Neural progenitor cell (in vitro differentiated cells): ENCODE measurements around the gene IGSF21. TPM values are rescaled to one million over a fixed set of nuclear protein-coding genes. Genes with fewer than 3 reads are reported as not detected.
A peak's percentile ranks its signal among the peaks of the same experiment; 100 is the strongest.

Experiments used
- DNase-seq: peaks from one replicate; pipeline ENCODE4 v3.0.0-alpha.2; 2016; ENCODE audit warnings: low spot score
- H2AFZ ChIP-seq: fragments of 200-600 bp; sonication (generic); replicated peaks from 2 replicates; pipeline ENCODE4 v1.6.1; 2016; ENCODE audit warnings: antibody characterized with exemption
- H3F3A ChIP-seq: fragments of 200-600 bp; sonication (generic); 2 replicates; pipeline ENCODE4 v1.6.1; 2016; ENCODE audit warnings: antibody characterized with exemption, low read depth
- H3K27ac ChIP-seq: fragments of 200-600 bp; sonication (generic); 2 replicates; pipeline ENCODE4 v1.5.1; 2016; ENCODE audit warnings: mild to moderate bottlenecking
- H3K27me3 ChIP-seq: fragments of 200-600 bp; sonication (generic); 2 replicates; pipeline ENCODE4 v1.6.1; 2016; ENCODE audit warnings: mild to moderate bottlenecking, moderate library complexity
- H3K36me3 ChIP-seq: fragments of 200-600 bp; sonication (generic); 2 replicates; pipeline ENCODE4 v1.5.1; 2016
- H3K4me1 ChIP-seq: fragments of 200-600 bp; sonication (generic); 2 replicates; pipeline ENCODE4 v1.6.1; 2016; ENCODE audit warnings: mixed run types
- H3K4me2 ChIP-seq: fragments of 200-600 bp; sonication (generic); 2 replicates; pipeline ENCODE4 v1.6.1; 2016
- H3K4me3 ChIP-seq: fragments of 200-600 bp; sonication (generic); 2 replicates; pipeline ENCODE4 v1.5.1; 2016
- H3K79me2 ChIP-seq: fragments of 200-600 bp; sonication (generic); 2 replicates; pipeline ENCODE4 v1.6.1; 2016; ENCODE audit warnings: low read depth
- H3K9ac ChIP-seq: fragments of 200-600 bp; sonication (generic); 2 replicates; pipeline ENCODE4 v1.6.1; 2016
- H3K9me3 ChIP-seq: fragments of 200-600 bp; sonication (generic); 2 replicates; pipeline ENCODE4 v1.5.1; 2016; ENCODE audit warnings: low read depth
- H4K20me1 ChIP-seq: fragments of 200-600 bp; sonication (generic); 2 replicates; pipeline ENCODE4 v1.6.1; 2016; ENCODE audit warnings: low read depth
- H3K27ac Mint-ChIP-seq: 3 replicates; pipeline ENCODE4 v1.8.0; 2021; ENCODE audit warnings: mixed read lengths
- H3K27me3 Mint-ChIP-seq: 2 replicates; pipeline ENCODE4 v1.8.0; 2022; ENCODE audit warnings: low read depth, mild to moderate bottlenecking, inconsistent platforms, moderate library complexity, mixed read lengths; ENCODE audit not compliant: insufficient read depth
- H3K36me3 Mint-ChIP-seq: 3 replicates; pipeline ENCODE4 v1.8.0; 2021; ENCODE audit warnings: mixed read lengths
- H3K4me1 Mint-ChIP-seq: 3 replicates; pipeline ENCODE4 v1.8.0; 2021; ENCODE audit warnings: mixed read lengths
- H3K4me3 Mint-ChIP-seq: 3 replicates; pipeline ENCODE4 v1.8.0; 2021; ENCODE audit warnings: mild to moderate bottlenecking, moderate library complexity, mixed read lengths
- H3K9me3 Mint-ChIP-seq: 3 replicates; pipeline ENCODE4 v1.8.0; 2020; ENCODE audit warnings: mixed read lengths
- EZH2 ChIP-seq: fragments of 200-600 bp; sonication (generic); IDR thresholded peaks from 2 replicates; pipeline ENCODE4 v1.6.1; 2017; ENCODE audit warnings: antibody characterized with exemption, mild to moderate bottlenecking, moderate library complexity
- EZH2phosphoT487 ChIP-seq: fragments of 200-600 bp; sonication (generic); IDR thresholded peaks from 2 replicates; pipeline ENCODE4 v1.6.1; 2017; ENCODE audit warnings: antibody characterized with exemption
- total RNA-seq: library from RNA; depleted of rRNA; stranded (reverse); fragments of >200 nt; gene quantifications from 2 replicates; pipeline ENCODE4 v1.2.3, GENCODE V29; 2015; ENCODE audit warnings: low replicate concordance
- TF ChIP-seq, protein P1 (sequence below): fragments of 200-600 bp; sonication (generic); IDR thresholded peaks from 2 replicates; pipeline ENCODE4 v1.5.1; 2017; ENCODE audit warnings: antibody characterized with exemption, mild to moderate bottlenecking

The IGSF21 gene
- total RNA-seq, 1 donor from 2014 or later = 1.7 TPM

DNA sequence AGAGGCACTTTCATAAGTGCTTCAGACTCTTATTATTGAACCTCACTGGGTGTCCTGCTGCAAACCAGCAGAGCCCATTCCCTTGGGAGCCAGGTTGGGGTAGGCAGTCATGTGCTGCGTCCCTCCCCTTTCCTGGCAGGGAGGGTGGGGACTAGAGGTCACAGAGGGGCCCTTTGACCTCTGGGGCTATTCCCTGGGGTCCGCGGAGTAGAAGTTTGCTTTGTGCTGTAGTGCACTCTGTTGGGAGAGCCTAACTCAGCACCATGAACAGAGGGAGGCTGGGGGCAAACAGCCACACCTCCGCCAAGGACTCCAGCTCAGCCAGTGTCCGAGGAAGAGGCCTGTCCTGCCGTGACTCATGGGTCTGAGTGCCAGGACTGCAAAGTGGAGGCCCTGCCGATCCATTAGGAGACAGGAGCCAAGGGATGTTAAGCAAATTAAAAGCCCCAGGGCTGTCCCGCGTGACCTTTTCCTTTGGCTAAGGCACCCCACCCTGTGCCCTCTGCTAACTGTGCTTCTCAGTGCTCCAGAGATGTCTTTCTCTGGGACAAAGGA, 3.0 kb upstream of the IGSF21 start:
- Histone ChIP-seq H3K9ac (no peak overlapping the region), H3K4me2 (peak overlapping the region; percentile 11), H3K36me3 (no peaks in the 10 kb centered on the region), H3K4me3 (no peak overlapping the region), H3F3A (peaks cover 32% of the 10 kb centered on the region), H3K4me1 (peaks cover 29% of the 10 kb centered on the region), H3K9me3 (no peaks in the 10 kb centered on the region), H3K27me3 (peaks cover 51% of the 10 kb centered on the region), H2AFZ (no peak overlapping the region), H3K79me2 (no peaks in the 10 kb centered on the region), H4K20me1 (peaks cover 17% of the 10 kb centered on the region), H3K27ac (no peak overlapping the region)
- no peaks in the 10 kb centered on the region for H3K9me3 Mint-ChIP-seq
- H3K4me3 Mint-ChIP-seq = no peak overlapping the region
- H3K27ac Mint-ChIP-seq = no peak overlapping the region
- H3K36me3 Mint-ChIP-seq = no peaks in the 10 kb centered on the region
- no peak for TF ChIP-seq EZH2
- TF ChIP-seq, protein P1, sequence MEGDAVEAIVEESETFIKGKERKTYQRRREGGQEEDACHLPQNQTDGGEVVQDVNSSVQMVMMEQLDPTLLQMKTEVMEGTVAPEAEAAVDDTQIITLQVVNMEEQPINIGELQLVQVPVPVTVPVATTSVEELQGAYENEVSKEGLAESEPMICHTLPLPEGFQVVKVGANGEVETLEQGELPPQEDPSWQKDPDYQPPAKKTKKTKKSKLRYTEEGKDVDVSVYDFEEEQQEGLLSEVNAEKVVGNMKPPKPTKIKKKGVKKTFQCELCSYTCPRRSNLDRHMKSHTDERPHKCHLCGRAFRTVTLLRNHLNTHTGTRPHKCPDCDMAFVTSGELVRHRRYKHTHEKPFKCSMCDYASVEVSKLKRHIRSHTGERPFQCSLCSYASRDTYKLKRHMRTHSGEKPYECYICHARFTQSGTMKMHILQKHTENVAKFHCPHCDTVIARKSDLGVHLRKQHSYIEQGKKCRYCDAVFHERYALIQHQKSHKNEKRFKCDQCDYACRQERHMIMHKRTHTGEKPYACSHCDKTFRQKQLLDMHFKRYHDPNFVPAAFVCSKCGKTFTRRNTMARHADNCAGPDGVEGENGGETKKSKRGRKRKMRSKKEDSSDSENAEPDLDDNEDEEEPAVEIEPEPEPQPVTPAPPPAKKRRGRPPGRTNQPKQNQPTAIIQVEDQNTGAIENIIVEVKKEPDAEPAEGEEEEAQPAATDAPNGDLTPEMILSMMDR = peak; percentile 13
- DNase-seq = peak; percentile 59
- peaks cover 29% of the 10 kb centered on the region for H3K4me1 Mint-ChIP-seq
- peaks cover 44% of the 10 kb centered on the region for H3K27me3 Mint-ChIP-seq

DNA sequence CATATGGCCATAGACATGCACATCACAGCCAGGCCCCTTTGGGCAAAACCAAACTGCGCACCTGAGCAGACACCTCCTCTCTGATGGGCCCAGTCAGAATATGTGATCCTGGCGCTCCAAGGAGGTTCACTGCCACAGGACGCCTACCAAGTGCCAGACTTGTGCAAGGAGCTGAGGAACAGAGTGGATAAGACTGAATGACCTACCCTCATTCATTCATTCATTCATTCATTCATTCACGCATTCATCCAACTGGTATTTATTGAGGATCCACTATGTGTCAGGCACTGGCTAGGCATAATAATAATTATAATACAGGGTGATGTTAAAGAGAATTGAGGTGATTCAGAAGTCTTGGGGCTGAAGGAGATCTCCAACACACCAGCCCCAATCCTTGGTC, 2.4 kb upstream of the IGSF21 start:
- Histone ChIP-seq H3K9ac (no peak overlapping the region), H3K9me3 (no peaks in the 10 kb centered on the region), H3K36me3 (no peaks in the 10 kb centered on the region), H3K4me2 (peak overlapping the region; percentile 11), H3K27ac (no peak overlapping the region), H3K4me1 (peaks cover 32% of the 10 kb centered on the region), H3K79me2 (no peaks in the 10 kb centered on the region), H3K4me3 (no peak overlapping the region), H4K20me1 (peaks cover 21% of the 10 kb centered on the region), H3F3A (peaks cover 32% of the 10 kb centered on the region), H2AFZ (no peak overlapping the region), H3K27me3 (peaks cover 57% of the 10 kb centered on the region)
- no peaks in the 10 kb centered on the region for H3K36me3 Mint-ChIP-seq
- no peak for DNase-seq
- H3K9me3 Mint-ChIP-seq = no peaks in the 10 kb centered on the region
- H3K27me3 Mint-ChIP-seq = peaks cover 48% of the 10 kb centered on the region
- no peak overlapping the region for H3K4me3 Mint-ChIP-seq
- peaks cover 29% of the 10 kb centered on the region for H3K4me1 Mint-ChIP-seq
- peak overlapping the region; percentile 16 for H3K27ac Mint-ChIP-seq
- no peak for TF ChIP-seq EZH2
- TF ChIP-seq, protein P1 = no peak
- TF ChIP-seq EZH2phosphoT487 = no peak

DNA sequence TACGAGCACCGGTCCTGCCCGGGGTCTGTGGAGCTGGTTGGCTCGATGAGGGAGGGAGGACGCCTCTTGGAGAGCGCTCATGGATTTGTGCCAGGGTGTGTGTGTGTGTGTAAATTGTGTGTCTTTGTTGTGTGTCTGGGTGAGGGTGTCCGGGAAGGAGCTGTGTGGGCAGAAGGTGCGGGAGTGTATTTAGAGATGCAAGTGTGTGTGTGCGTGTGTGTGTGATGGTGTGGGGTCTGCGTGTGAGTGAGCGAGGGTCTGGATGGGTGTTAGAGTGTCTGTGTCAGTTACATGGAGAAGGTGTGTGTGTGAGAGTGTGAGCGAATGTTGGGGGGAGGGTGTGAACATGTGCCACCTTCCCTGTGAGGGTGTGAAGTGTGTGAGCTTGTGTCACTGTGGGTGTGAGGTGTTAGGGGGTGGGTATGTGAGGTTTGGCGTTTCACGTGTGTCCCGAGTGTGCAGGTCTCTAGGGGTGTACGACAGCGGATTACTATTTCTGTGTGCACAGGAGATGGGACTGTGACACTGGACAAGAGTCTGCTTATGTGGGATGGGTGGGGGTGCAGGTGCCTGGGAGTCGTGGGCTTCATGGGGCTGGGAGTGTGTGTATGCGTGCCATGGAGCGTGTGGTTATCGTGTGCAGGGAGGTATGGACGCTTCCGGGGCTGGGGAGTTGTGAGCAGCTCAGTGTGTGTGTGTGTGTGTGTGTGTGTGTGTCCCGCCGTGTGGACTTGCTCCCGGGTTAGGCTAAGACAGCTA, 880 bp downstream of the IGSF21 start:
- TF ChIP-seq, protein P1 = no peak
- TF ChIP-seq EZH2phosphoT487 (no peak), EZH2 (no peak)
- H3K27me3 Mint-ChIP-seq = peaks cover 59% of the 10 kb centered on the region
- no peak overlapping the region for H3K27ac Mint-ChIP-seq
- Histone ChIP-seq H3K9ac (no peak overlapping the region), H4K20me1 (peaks cover 34% of the 10 kb centered on the region), H3F3A (peaks cover 46% of the 10 kb centered on the region), H3K36me3 (no peaks in the 10 kb centered on the region), H3K4me1 (peaks cover 47% of the 10 kb centered on the region), H3K4me2 (peak overlapping the region; percentile 90), H3K27me3 (peaks cover 63% of the 10 kb centered on the region), H2AFZ (peak overlapping the region; percentile 90), H3K9me3 (no peaks in the 10 kb centered on the region), H3K79me2 (no peaks in the 10 kb centered on the region), H3K27ac (no peak overlapping the region), H3K4me3 (peak overlapping the region; percentile 73)
- peak overlapping the region; percentile 86 for H3K4me3 Mint-ChIP-seq
- no peaks in the 10 kb centered on the region for H3K36me3 Mint-ChIP-seq
- H3K9me3 Mint-ChIP-seq = no peaks in the 10 kb centered on the region
- peak; percentile 26 for DNase-seq
- H3K4me1 Mint-ChIP-seq = peaks cover 40% of the 10 kb centered on the region
